Skin of body (tissue), 2 donors: Measurements from ENCODE around the gene LIX1. TPM values are rescaled to one million over a fixed set of nuclear protein-coding genes. Genes with fewer than 3 reads are reported as not detected.

Experiments
- DNase-seq: peaks from one replicate; lab custom pipeline; 2025; lab: John Stamatoyannopoulos, UW
- total RNA-seq: library from RNA; depleted of rRNA; stranded (reverse); fragments of >200 nt; gene quantifications from one replicate; pipeline ENCODE4 v1.2.3, GENCODE V29; 2014

The LIX1 gene
- total RNA-seq, 1 donor from 2014 or later: 0.69 TPM

DNA sequence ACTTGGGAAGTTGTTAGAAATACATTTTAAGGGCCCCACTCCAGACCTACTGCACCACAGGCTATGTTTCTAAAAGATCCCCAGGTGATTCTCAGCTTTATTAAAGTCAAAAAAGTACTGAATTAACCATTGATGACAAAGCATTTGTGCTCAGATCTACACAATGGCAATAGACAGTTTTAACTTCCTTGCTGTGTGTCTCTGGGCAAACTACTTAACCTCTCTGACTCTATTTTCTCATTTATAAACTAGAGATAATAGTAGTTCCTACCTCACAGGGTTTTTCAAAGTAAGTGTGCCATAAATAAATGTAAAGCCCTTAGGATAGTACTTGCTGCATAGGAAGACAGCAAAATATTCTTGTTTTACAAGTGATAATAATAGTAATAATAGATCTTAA, 66.3 kb downstream of the LIX1 start:
- no peak for DNase-seq

- no peak for DNase-seq
Measured at GRCh38 chr5:97075649-97076048, 66.8 kb downstream of the LIX1 start.

DNA sequence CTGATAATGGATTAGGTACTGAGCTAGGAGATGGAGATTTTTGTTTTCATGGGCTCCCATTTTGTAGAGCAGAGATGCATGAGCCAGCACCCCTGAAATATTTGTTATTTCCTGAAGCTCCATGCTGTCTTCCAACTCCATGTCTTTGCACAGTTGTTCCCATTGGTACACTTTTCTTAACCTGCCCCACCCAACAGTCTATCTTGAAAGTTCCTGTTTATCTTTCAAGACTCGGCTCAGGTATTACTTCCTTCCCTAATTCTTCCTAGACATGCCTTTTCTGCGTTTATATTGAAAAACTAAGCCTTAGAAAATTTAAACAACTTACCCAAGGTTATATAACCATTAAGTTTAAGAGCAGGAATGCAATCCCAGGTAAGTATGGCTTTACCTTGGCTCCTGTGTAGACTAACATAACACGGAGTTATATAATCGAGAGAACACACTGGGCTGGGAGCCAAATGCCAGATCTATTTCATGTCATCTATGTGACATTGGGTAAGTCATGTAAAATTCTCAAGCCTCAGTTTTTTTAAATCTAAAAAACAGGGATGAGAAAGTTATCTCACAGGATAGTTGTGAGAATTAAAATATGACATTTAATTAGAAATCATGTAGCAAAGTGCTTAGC, 67.4 kb downstream of the LIX1 start:
- DNase-seq: no peak

- DNase-seq: no peak
Measured at GRCh38 chr5:97073420-97073819, 69.0 kb downstream of the LIX1 start.

DNA sequence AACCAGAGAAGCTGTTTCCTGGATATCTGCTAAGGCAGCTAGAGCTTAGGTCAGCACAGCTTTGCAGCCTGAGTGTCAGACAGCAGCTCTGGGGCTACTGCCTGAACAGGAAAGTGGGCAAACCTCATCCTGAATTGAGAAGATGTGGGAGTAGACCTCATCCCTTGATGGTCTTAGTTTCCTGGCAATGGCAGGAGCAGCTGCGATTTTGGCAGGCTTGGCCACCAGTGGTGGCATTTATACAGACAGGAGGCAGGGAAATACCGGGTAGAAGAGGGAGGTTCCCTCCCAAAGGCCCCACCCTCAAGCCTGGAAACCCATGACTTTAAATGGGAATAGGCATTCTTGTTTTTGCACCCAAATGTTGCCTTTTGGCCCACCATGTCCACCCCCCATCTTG, 69.7 kb downstream of the LIX1 start:
- DNase-seq: no peak

DNA sequence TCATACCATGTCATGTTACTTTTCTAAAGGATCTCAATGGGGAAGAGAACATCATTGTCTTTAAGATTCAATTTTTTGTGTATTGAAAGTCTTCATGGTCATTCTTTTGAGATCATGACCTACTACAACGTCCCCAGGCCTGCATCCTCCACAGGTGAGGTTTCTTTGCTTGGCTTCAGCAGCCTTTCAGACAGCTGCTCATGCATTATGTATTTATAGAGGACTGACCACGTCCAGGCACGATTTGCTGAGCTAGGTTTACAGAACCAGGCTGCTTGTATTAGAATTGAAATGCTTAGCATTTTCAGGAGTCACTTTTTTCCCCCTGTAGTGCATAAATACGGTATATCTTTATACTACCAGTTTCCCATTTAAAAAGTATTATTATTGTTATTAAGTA, 70.4 kb downstream of the LIX1 start:
- DNase-seq: no peak

- DNase-seq: peak; percentile 58
Measured at GRCh38 chr5:97071101-97071500, 71.3 kb downstream of the LIX1 start.

DNA sequence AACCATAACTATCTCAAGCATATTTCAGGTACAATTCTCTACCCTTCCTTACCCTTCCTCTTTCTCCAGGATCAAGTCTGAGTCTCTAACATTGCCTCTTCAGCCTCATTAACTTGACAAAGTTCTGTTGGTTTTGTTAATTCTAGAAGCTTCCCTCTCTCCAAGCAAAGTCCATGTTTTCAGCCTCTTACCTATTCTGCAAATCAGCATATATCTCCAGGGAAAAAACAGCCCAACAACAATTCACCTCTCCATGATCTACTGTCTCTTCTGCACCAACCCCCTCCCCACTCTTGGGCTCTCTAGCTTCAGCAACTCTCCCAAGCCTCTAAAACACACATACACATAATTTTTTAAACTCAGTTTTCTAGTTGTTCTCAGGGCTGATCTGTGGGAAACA, 72.2 kb downstream of the LIX1 start:
- DNase-seq: no peak

GRCh38 chr5:97067296-97067850, 75.0 kb downstream of the LIX1 start:
- no peak for DNase-seq

- DNase-seq: no peak
Measured at GRCh38 chr5:97065475-97065874, 76.9 kb downstream of the LIX1 start.

DNA sequence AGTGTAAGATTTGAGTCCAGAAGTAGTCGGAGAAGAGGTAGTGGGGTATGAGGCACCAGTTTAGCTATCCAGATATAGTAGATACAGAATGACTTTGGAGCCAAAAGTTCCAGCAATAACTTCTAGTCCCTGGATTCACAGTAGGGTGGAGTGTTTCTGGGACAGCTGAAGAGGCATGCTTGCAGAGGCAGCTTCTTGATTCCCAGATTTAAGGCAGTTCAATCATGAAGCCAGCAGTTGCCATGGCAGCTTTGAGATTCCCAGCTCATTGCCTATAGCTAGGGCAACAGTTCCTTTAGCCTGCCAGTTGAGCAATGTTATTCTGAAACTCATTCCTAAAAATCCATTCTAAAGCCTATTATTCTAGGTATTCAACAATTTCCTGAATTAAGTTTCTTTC, 79.2 kb downstream of the LIX1 start:
- no peak for DNase-seq

- DNase-seq: no peak
Measured at GRCh38 chr5:97062046-97062445, 80.4 kb downstream of the LIX1 start.

- no peak for DNase-seq
Measured at GRCh38 chr5:97056263-97056662, 86.1 kb downstream of the LIX1 start.

DNA sequence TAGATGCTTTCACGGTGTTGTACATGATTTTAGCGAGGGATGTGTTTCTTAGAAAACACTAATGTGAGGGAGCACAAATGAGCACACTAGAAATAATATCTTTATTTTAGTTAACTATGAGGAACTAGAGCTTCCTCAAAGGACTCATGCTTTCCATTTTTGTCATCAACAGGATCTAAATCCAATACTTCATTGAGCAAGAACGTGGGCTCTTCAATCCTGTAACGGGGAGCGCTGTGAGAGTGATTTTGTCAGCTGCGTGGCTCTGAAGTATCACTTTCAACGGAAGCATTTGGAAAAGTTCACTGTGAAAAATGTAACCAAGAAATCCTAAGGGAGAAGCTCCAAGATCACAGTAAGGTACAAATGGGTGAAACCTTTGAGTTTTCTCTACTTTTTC, 93.2 kb downstream of the LIX1 start:
- DNase-seq: no peak

- DNase-seq: no peak
Measured at GRCh38 chr5:97047076-97047475, 95.3 kb downstream of the LIX1 start.

- no peak for DNase-seq
Measured at GRCh38 chr5:97046270-97046982, 96.0 kb downstream of the LIX1 start.

DNA sequence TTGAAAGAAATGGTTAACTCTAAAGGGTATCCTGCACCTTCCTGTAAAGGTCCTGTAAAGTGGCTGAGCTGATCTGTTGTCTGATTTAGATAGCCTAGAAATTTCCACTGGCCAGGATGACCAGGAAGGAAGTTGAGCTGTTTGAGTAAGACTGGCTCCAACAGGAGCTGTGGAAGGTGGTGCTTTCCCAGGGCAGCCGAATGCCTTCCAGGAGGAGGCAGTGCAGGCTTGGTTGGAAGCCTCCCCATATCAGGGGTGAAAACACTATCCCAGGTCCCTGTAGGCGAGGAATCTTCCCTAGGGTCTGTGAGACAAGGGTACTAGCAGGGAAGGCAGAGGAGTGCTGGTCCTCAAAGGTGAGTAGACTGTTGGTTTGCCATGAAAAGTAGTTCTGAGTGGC, 98.4 kb downstream of the LIX1 start:
- DNase-seq: no peak

GRCh38 chr5:97043511-97043910, 98.9 kb downstream of the LIX1 start:
- no peak for DNase-seq

DNA sequence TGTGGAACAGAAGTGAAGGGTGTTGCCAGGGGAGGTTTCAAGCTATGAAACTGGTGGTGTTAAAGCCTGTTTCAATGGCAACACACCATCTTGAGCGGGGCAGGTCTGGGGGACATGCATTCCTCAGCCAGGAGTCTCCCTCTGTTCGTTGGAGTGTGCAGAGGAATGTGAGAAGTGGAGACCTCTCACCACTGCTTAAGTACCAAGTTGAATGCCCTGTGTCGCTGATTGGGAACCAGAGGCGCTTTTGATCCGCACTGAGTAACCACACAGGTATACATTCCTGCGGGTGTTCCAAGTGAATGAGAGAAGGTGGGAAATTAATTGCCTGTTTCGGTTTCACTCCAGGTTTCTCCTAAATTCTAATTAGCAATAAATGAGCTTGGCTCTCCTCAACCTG, 99.4 kb downstream of the LIX1 start:
- DNase-seq: no peak
